ENCODE measurements around the gene FSD1L.

Gene FSD1L

GRCh38 chr9:105479846-105480245 lies 32.0 kb downstream of the FSD1L start:
- Histone ChIP-seq H3K27ac (ENCODE audit: low read depth, low read length) (no peak overlapping the region), H3K9me3 (ENCODE audit: control insufficient read depth in 1 of 2, low read length in 2 of 2) (no peaks in the 10 kb centered on the region), H3K27me3 (ENCODE audit: control insufficient read depth in 1 of 2, insufficient read depth in 2 of 2, low read length in 2 of 2) (no peaks in the 10 kb centered on the region), H3K4me1 (ENCODE audit: control insufficient read depth in 1 of 2, insufficient read depth in 2 of 2, low read length in 2 of 2) (peaks cover 0 to 4% of the 10 kb centered on the region in 2 donors), H3K9ac (ENCODE audit: low read depth in 1 of 2, low read length in 2 of 2) (no peak overlapping the region), H3K4me3 (ENCODE audit: low read depth in 1 of 2, low read length in 2 of 2) (no peak overlapping the region), H3K36me3 (ENCODE audit: control insufficient read depth in 1 of 2, insufficient read depth in 2 of 2, low read length in 2 of 2) (no peaks in the 10 kb centered on the region)

GRCh38 chr9:105483618-105484017 lies 35.8 kb downstream of the FSD1L start:
- H3K36me3 ChIP-seq (ENCODE audit: control insufficient read depth in 1 of 2, insufficient read depth in 2 of 2, low read length in 2 of 2): no peaks in the 10 kb centered on the region
- peaks cover 0 to 4% of the 10 kb centered on the region in 2 donors for H3K4me1 ChIP-seq (ENCODE audit: control insufficient read depth in 1 of 2, insufficient read depth in 2 of 2, low read length in 2 of 2)
- H3K4me3 ChIP-seq (ENCODE audit: low read depth in 1 of 2, low read length in 2 of 2): no peak overlapping the region
- H3K27ac ChIP-seq (ENCODE audit: low read depth, low read length): no peak overlapping the region
- H3K9me3 ChIP-seq (ENCODE audit: control insufficient read depth in 1 of 2, low read length in 2 of 2): no peaks in the 10 kb centered on the region
- no peaks in the 10 kb centered on the region for H3K27me3 ChIP-seq (ENCODE audit: control insufficient read depth in 1 of 2, insufficient read depth in 2 of 2, low read length in 2 of 2)
- no peak overlapping the region for H3K9ac ChIP-seq (ENCODE audit: low read depth in 1 of 2, low read length in 2 of 2)

DNA sequence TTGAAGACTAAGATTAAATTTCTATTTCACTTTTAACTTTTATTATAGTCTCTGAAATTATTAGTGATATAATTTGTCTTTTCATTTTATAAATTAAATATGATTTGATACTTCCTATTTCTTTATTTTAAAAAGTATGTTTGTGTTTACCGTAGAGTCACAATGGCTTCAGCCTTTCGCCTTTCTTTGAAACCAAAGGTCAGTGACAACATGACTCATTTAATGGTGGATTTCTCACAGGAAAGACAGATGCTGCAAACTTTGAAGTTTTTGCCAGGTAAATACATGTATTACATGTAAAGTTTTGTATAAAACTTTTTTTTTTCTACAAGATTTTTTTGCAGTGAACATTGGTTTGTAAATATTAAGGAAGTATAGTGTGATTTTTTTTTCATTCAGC lies 36.4 kb downstream of the FSD1L start:
- H3K4me1 ChIP-seq (ENCODE audit: control insufficient read depth in 1 of 2, insufficient read depth in 2 of 2, low read length in 2 of 2): peaks cover 0 to 4% of the 10 kb centered on the region in 2 donors
- H3K27me3 ChIP-seq (ENCODE audit: control insufficient read depth in 1 of 2, insufficient read depth in 2 of 2, low read length in 2 of 2): no peaks in the 10 kb centered on the region
- H3K9me3 ChIP-seq (ENCODE audit: control insufficient read depth in 1 of 2, low read length in 2 of 2): no peaks in the 10 kb centered on the region
- no peaks in the 10 kb centered on the region for H3K36me3 ChIP-seq (ENCODE audit: control insufficient read depth in 1 of 2, insufficient read depth in 2 of 2, low read length in 2 of 2)
- no peak overlapping the region for H3K9ac ChIP-seq (ENCODE audit: low read depth in 1 of 2, low read length in 2 of 2)
- no peak overlapping the region for H3K27ac ChIP-seq (ENCODE audit: low read depth, low read length)
- H3K4me3 ChIP-seq (ENCODE audit: low read depth in 1 of 2, low read length in 2 of 2): no peak overlapping the region

- Histone ChIP-seq H3K27me3 (ENCODE audit: control insufficient read depth in 1 of 2, insufficient read depth in 2 of 2, low read length in 2 of 2) (no peaks in the 10 kb centered on the region), H3K4me1 (ENCODE audit: control insufficient read depth in 1 of 2, insufficient read depth in 2 of 2, low read length in 2 of 2) (peaks cover 0 to 4% of the 10 kb centered on the region in 2 donors), H3K9ac (ENCODE audit: low read depth in 1 of 2, low read length in 2 of 2) (no peak overlapping the region), H3K4me3 (ENCODE audit: low read depth in 1 of 2, low read length in 2 of 2) (no peak overlapping the region), H3K36me3 (ENCODE audit: control insufficient read depth in 1 of 2, insufficient read depth in 2 of 2, low read length in 2 of 2) (no peaks in the 10 kb centered on the region), H3K9me3 (ENCODE audit: control insufficient read depth in 1 of 2, low read length in 2 of 2) (no peaks in the 10 kb centered on the region), H3K27ac (ENCODE audit: low read depth, low read length) (no peak overlapping the region)
Observed at GRCh38 chr9:105485131-105485530, 37.3 kb downstream of the FSD1L start.

GRCh38 chr9:105496826-105497225 lies 49.0 kb downstream of the FSD1L start:
- Histone ChIP-seq H3K9me3 (ENCODE audit: control insufficient read depth in 1 of 2, low read length in 2 of 2) (no peaks in the 10 kb centered on the region), H3K4me3 (ENCODE audit: low read depth in 1 of 2, low read length in 2 of 2) (no peak overlapping the region)

GRCh38 chr9:105497704-105498103 lies 49.9 kb downstream of the FSD1L start:
- Histone ChIP-seq H3K27me3 (ENCODE audit: control insufficient read depth in 1 of 2, insufficient read depth in 2 of 2, low read length in 2 of 2) (no peaks in the 10 kb centered on the region), H3K4me3 (ENCODE audit: low read depth in 1 of 2, low read length in 2 of 2) (no peak overlapping the region), H3K4me1 (ENCODE audit: control insufficient read depth in 1 of 2, insufficient read depth in 2 of 2, low read length in 2 of 2) (no peaks in the 10 kb centered on the region), H3K36me3 (ENCODE audit: control insufficient read depth in 1 of 2, insufficient read depth in 2 of 2, low read length in 2 of 2) (no peaks in the 10 kb centered on the region), H3K27ac (ENCODE audit: low read depth, low read length) (no peak overlapping the region), H3K9me3 (ENCODE audit: control insufficient read depth in 1 of 2, low read length in 2 of 2) (no peaks in the 10 kb centered on the region), H3K9ac (ENCODE audit: low read depth in 1 of 2, low read length in 2 of 2) (no peak overlapping the region)

More at GRCh38 chr9:105496826-105497225, 49.0 kb downstream of the FSD1L start:
- no peak overlapping the region for H3K27ac ChIP-seq (ENCODE audit: low read depth, low read length)
- H3K9ac ChIP-seq (ENCODE audit: low read depth in 1 of 2, low read length in 2 of 2): no peak overlapping the region
- H3K36me3 ChIP-seq (ENCODE audit: control insufficient read depth in 1 of 2, insufficient read depth in 2 of 2, low read length in 2 of 2): no peaks in the 10 kb centered on the region
- no peaks in the 10 kb centered on the region for H3K27me3 ChIP-seq (ENCODE audit: control insufficient read depth in 1 of 2, insufficient read depth in 2 of 2, low read length in 2 of 2)
- no peaks in the 10 kb centered on the region for H3K4me1 ChIP-seq (ENCODE audit: control insufficient read depth in 1 of 2, insufficient read depth in 2 of 2, low read length in 2 of 2)

GRCh38 chr9:105500108-105500766 lies 52.4 kb downstream of the FSD1L start:
- no peaks in the 10 kb centered on the region for H3K9me3 ChIP-seq (ENCODE audit: control insufficient read depth in 1 of 2, low read length in 2 of 2)
- no peak overlapping the region for H3K9ac ChIP-seq (ENCODE audit: low read depth in 1 of 2, low read length in 2 of 2)
- H3K27me3 ChIP-seq (ENCODE audit: control insufficient read depth in 1 of 2, insufficient read depth in 2 of 2, low read length in 2 of 2): no peaks in the 10 kb centered on the region
- H3K4me1 ChIP-seq (ENCODE audit: control insufficient read depth in 1 of 2, insufficient read depth in 2 of 2, low read length in 2 of 2): no peaks in the 10 kb centered on the region
- no peaks in the 10 kb centered on the region for H3K36me3 ChIP-seq (ENCODE audit: control insufficient read depth in 1 of 2, insufficient read depth in 2 of 2, low read length in 2 of 2)
- H3K27ac ChIP-seq (ENCODE audit: low read depth, low read length): no peak overlapping the region
- H3K4me3 ChIP-seq (ENCODE audit: low read depth in 1 of 2, low read length in 2 of 2): no peak overlapping the region

DNA sequence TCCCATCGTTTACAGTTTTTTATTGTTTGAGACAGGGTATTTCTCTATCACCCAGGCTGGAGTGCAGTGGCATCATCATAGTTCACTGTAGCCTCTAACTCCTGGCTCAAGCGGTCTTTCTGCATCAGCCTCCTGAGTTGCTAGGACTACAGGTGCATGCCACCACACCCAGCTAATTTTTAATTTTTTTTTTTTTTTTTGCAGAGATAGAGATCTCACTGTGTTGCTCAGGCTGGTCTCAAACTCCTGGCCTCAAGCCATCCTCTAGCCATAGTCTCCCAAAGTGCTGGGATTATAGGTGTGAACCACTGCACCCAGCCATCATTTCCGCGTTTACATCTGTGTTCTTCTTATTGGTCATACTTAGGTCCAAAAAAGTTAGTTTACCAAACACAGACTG lies 53.6 kb downstream of the FSD1L start:
- H3K36me3 ChIP-seq (ENCODE audit: control insufficient read depth in 1 of 2, insufficient read depth in 2 of 2, low read length in 2 of 2): no peaks in the 10 kb centered on the region
- no peak overlapping the region for H3K4me3 ChIP-seq (ENCODE audit: low read depth in 1 of 2, low read length in 2 of 2)
- H3K9me3 ChIP-seq (ENCODE audit: control insufficient read depth in 1 of 2, low read length in 2 of 2): no peaks in the 10 kb centered on the region
- H3K27me3 ChIP-seq (ENCODE audit: control insufficient read depth in 1 of 2, insufficient read depth in 2 of 2, low read length in 2 of 2): no peaks in the 10 kb centered on the region
- H3K4me1 ChIP-seq (ENCODE audit: control insufficient read depth in 1 of 2, insufficient read depth in 2 of 2, low read length in 2 of 2): peaks cover 0 to 7% of the 10 kb centered on the region in 2 donors
- no peak overlapping the region for H3K9ac ChIP-seq (ENCODE audit: low read depth in 1 of 2, low read length in 2 of 2)
- no peak overlapping the region for H3K27ac ChIP-seq (ENCODE audit: low read depth, low read length)

- Histone ChIP-seq H3K36me3 (ENCODE audit: control insufficient read depth in 1 of 2, insufficient read depth in 2 of 2, low read length in 2 of 2) (no peaks in the 10 kb centered on the region), H3K4me1 (ENCODE audit: control insufficient read depth in 1 of 2, insufficient read depth in 2 of 2, low read length in 2 of 2) (peaks cover 0 to 13% of the 10 kb centered on the region in 2 donors), H3K27me3 (ENCODE audit: control insufficient read depth in 1 of 2, insufficient read depth in 2 of 2, low read length in 2 of 2) (no peaks in the 10 kb centered on the region), H3K27ac (ENCODE audit: low read depth, low read length) (no peak overlapping the region), H3K9me3 (ENCODE audit: control insufficient read depth in 1 of 2, low read length in 2 of 2) (no peaks in the 10 kb centered on the region), H3K9ac (ENCODE audit: low read depth in 1 of 2, low read length in 2 of 2) (no peak overlapping the region), H3K4me3 (ENCODE audit: low read depth in 1 of 2, low read length in 2 of 2) (no peak overlapping the region)
Observed at GRCh38 chr9:105502276-105502675, 54.4 kb downstream of the FSD1L start.

GRCh38 chr9:105503881-105504280 lies 56.0 kb downstream of the FSD1L start:
- no peaks in the 10 kb centered on the region for H3K27me3 ChIP-seq (ENCODE audit: control insufficient read depth in 1 of 2, insufficient read depth in 2 of 2, low read length in 2 of 2)
- no peak overlapping the region for H3K27ac ChIP-seq (ENCODE audit: low read depth, low read length)
- no peaks in the 10 kb centered on the region for H3K36me3 ChIP-seq (ENCODE audit: control insufficient read depth in 1 of 2, insufficient read depth in 2 of 2, low read length in 2 of 2)
- H3K9ac ChIP-seq (ENCODE audit: low read depth in 1 of 2, low read length in 2 of 2): no peak overlapping the region
- no peaks in the 10 kb centered on the region for H3K9me3 ChIP-seq (ENCODE audit: control insufficient read depth in 1 of 2, low read length in 2 of 2)
- H3K4me3 ChIP-seq (ENCODE audit: low read depth in 1 of 2, low read length in 2 of 2): no peak overlapping the region
- peaks cover 0 to 16% of the 10 kb centered on the region in 2 donors for H3K4me1 ChIP-seq (ENCODE audit: control insufficient read depth in 1 of 2, insufficient read depth in 2 of 2, low read length in 2 of 2)

Data from duodenal mucosa (tissue), 2 donors.